Fibroblast of villous mesenchyme (primary cell): ENCODE results near the gene SGCA. TPM values are rescaled to one million over a fixed set of nuclear protein-coding genes. Genes with fewer than 3 reads are reported as not detected.

ENCODE experiments used
- DNase-seq: peaks from one replicate; pipeline ENCODE4 v3.0.0-alpha.2; 2010; ENCODE audit warnings: low read depth
- H3K4me3 ChIP-seq: 2 replicates; pipeline ENCODE4 v1.5.1; 2011; ENCODE audit warnings: low read depth, mild to moderate bottlenecking, low read length
- total RNA-seq: library from RNA; depleted of rRNA; stranded (reverse); fragments of >200 nt; gene quantifications from 2 replicates; pipeline ENCODE4 v1.2.3, GENCODE V29; 2012
- TF ChIP-seq, protein P1 (sequence below): IDR thresholded peaks from 2 replicates; pipeline ENCODE4 v1.5.1; 2012; ENCODE audit warnings: low read depth, mild to moderate bottlenecking, low read length; ENCODE audit not compliant: insufficient read depth

Gene SGCA
- total RNA-seq, 1 donor, result not detected

DNA sequence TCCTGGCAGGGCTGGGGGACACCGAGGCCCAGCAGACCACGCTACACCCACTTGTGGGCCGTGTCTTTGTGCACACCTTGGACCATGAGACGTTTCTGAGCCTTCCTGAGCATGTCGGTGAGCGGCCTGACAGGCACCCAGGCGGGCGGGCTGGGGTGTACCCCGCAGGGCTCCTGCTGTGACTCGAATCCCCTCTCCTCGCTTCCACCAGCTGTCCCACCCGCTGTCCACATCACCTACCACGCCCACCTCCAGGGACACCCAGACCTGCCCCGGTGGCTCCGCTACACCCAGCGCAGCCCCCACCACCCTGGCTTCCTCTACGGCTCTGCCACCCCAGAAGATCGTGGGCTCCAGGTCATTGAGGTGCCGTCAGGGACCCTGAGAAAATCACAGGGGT lies 1.6 kb downstream of the SGCA start:
- DNase-seq, result no peak
- TF ChIP-seq, protein P1, sequence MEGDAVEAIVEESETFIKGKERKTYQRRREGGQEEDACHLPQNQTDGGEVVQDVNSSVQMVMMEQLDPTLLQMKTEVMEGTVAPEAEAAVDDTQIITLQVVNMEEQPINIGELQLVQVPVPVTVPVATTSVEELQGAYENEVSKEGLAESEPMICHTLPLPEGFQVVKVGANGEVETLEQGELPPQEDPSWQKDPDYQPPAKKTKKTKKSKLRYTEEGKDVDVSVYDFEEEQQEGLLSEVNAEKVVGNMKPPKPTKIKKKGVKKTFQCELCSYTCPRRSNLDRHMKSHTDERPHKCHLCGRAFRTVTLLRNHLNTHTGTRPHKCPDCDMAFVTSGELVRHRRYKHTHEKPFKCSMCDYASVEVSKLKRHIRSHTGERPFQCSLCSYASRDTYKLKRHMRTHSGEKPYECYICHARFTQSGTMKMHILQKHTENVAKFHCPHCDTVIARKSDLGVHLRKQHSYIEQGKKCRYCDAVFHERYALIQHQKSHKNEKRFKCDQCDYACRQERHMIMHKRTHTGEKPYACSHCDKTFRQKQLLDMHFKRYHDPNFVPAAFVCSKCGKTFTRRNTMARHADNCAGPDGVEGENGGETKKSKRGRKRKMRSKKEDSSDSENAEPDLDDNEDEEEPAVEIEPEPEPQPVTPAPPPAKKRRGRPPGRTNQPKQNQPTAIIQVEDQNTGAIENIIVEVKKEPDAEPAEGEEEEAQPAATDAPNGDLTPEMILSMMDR, result no peak
- H3K4me3 ChIP-seq, result no peak overlapping the region

DNA sequence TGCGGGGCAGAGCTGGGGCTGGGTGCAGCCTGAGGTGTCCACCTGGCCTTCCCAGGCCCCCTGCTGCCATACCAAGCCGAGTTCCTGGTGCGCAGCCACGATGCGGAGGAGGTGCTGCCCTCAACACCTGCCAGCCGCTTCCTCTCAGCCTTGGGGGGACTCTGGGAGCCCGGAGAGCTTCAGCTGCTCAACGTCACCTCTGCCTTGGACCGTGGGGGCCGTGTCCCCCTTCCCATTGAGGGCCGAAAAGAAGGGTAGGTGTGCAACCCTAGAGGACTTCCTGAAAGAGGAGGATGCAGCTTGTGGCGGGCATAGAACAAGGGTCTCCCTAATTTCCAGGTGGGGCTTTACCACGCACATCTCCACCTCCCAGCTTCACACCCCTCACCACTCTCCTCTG lies 2.5 kb downstream of the SGCA start:
- TF ChIP-seq, protein P1, result no peak
- no peak for DNase-seq
- no peak overlapping the region for H3K4me3 ChIP-seq

DNA sequence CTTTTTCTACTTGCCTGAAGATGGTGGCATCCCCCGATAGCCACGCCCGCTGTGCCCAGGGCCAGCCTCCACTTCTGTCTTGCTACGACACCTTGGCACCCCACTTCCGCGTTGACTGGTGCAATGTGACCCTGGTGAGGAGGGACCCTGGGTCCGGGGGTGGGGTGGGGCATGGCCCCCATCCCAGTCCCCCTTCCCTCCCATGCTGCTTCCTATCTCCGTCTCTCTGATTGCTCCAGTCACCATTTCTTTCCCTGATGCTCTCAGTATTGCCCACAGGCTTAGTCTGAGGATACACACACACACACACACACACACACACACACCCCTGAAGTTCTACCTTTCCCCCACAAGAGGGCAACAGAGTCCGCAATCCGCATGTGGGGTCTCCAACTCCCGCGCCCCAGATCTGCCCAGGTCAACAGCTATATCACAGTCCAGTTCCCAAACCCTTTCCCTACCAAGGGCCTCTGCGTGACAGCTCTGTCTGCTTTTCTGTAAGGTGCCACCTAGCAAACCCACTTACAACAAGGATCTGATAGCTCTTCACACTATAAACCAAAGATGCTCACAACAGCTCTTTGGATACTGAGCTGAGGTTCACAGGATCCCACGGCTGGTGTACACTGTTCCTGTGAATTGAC lies 3.4 kb downstream of the SGCA start:
- peak; percentile 79 for DNase-seq
- no peak overlapping the region for H3K4me3 ChIP-seq
- TF ChIP-seq, protein P1, result peak; percentile 98

DNA sequence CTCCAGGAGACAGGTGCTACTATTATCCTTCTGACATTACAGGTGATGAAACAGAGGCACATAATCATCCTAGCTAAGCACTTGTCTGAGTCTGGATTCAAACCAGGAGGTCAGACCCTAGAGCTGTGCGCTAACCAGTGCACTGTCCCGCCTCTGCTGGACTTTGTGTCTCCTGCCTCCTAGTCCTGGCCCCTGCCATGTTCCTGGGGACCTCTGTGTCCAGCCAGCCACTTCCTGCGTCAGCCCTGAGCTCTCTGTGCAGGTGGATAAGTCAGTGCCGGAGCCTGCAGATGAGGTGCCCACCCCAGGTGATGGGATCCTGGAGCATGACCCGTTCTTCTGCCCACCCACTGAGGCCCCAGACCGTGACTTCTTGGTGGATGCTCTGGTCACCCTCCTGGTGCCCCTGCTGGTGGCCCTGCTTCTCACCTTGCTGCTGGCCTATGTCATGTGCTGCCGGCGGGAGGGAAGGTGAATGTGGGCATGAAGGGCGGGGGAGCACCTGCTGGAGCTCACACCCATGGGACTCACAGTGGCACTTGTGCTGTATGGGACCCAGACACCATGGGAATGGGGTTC lies 4.2 kb downstream of the SGCA start:
- DNase-seq, result no peak
- H3K4me3 ChIP-seq, result no peak overlapping the region
- TF ChIP-seq, protein P1, result no peak

DNA sequence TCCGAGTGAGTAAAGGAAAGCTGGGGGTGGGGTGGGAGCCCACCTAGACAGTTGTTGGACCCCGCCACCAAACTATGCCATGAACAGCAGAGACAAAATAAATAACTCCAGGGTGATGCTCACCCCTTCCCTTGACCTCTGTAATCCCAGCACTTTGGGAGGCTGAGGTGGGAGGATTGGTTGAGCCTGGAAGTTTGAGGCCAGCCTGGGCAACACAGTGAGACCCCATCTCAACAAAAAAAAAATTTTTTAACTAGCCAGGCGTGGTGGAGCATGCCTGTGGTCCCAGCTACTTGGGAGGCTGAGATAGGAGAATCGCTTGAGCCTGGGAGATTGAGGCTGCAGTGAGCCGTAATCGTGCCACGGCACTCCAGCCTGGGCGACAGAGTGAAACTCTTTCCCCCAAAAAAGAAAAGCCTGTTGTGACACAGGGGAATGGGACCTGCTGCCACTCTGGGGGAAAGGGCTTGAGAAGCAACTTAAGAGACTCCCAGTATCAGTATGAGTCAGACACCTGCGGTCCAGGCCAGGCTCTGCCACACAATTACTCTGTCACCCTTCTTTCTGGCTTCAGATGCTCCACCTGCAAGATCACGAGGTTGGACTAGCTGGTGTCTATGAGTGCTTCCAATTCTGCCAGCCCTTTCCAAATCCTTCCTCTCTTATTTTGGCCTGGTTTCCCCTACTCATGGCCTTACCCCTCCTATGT lies 5.0 kb downstream of the SGCA start:
- no peak for DNase-seq
- TF ChIP-seq, protein P1, result no peak
- no peak overlapping the region for H3K4me3 ChIP-seq

DNA sequence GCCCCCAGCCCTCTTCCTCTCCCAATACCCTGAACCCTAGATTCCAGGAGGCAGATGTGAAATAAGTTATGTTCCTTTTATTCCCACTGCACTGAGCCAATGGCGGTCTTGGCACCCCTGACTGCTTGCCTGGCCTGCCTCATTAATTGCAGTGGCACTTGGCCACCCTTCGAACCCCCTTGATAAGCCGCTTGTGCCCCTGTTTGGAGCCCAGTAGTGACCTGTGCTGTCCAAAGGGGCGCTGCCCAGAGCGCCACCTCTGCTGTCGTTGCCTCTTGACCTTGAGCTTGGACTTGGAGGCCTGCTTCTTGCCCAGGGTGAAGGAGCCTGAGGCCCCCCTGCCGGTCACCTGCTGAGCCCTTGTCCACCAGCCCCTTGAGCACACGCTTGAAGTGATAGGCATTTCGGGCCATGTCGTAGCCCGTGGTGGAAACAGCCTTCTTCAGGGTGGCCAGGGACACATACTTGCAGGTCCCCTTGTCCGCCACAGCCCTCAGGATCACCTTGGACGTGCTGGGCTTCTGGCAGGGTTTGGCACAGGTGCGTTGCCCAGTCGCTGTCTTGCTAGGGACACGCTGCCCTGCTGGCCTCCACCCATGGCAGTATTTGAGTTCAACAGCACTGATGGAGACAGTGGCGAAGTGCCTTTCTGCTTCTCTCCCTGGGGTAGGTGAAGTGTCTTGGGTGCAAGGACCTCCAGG lies 5.7 kb downstream of the SGCA start:
- no peak for DNase-seq

More for the DNA sequence above, 5.7 kb downstream of the SGCA start:
- no peak overlapping the region for H3K4me3 ChIP-seq
- TF ChIP-seq, protein P1, result no peak
